Heart left ventricle (tissue), 16 donors: ENCODE results near the gene SORCS1. TPM values are rescaled to one million over a fixed set of nuclear protein-coding genes. Genes with fewer than 3 reads are reported as not detected.

Source experiments
- ATAC-seq, 4 donors: fragments of 200-7000 bp; cut with Tn5 transposase; one replicate each; pipeline ENCODE4 v1.9.1; 2020 to 2022; ENCODE audit warnings: moderate library complexity in 4 of 4, mild to moderate bottlenecking in 3 of 4, moderate number of reproducible peaks in 1 of 4
- DNase-seq, 5 donors: peaks; one replicate each; pipeline ENCODE4 v3.0.0-alpha.2; 2020
- H3K27ac ChIP-seq, 12 donors: fragments of 200-600 bp; sonication (generic) in 4 of 12; one replicate each; pipeline versions ENCODE4 v1.5.0 to v1.8.0; 2016 to 2022; ENCODE audit warnings: mild to moderate bottlenecking in 2 of 12
- H3K27me3 ChIP-seq, 9 donors: fragments of 200-600 bp; sonication (generic) in 2 of 9; one replicate each; pipeline versions ENCODE4 v1.5.1 to v1.8.0; 2016 to 2022; ENCODE audit warnings: mild to moderate bottlenecking in 3 of 9
- H3K36me3 ChIP-seq, 9 donors: fragments of 200-600 bp; sonication (generic) in 2 of 9; one replicate each; pipeline versions ENCODE4 v1.5.0 to v1.8.0; 2018 to 2022; ENCODE audit warnings: mild to moderate bottlenecking in 2 of 9
- H3K4me1 ChIP-seq, 12 donors: fragments of 200-600 bp; sonication (generic) in 4 of 12; one replicate each; pipeline versions ENCODE4 v1.5.0 to v1.8.0; 2016 to 2022; ENCODE audit warnings: mild to moderate bottlenecking in 3 of 12
- H3K4me3 ChIP-seq, 12 donors: fragments of 200-600 bp; sonication (generic) in 4 of 12; one replicate each; pipeline versions ENCODE4 v1.5.0 to v1.8.0; 2017 to 2022; ENCODE audit warnings: mild to moderate bottlenecking in 9 of 12, moderate library complexity in 4 of 12
- H3K9me3 ChIP-seq, 12 donors: fragments of 200-600 bp; sonication (generic) in 4 of 12; one replicate each; pipeline versions ENCODE4 v1.5.0 to v1.8.0; 2016 to 2022; ENCODE audit warnings: mild to moderate bottlenecking in 1 of 12
- POLR2A ChIP-seq, 2 donors: fragments of 450-650 bp; IDR thresholded peaks; one replicate each; pipeline ENCODE4 v1.6.1; 2017; ENCODE audit warnings: antibody characterized with exemption in 2 of 2, mild to moderate bottlenecking in 2 of 2, moderate library complexity in 2 of 2
- WGBS, 4 donors: extraction: QIAGEN DNeasy Blood & Tissue Kit in 2 of 4; methylation state at CpG; one replicate each; pipeline versions ENCODE4 v1.1.5 to v1.1.7; 2013 to 2018; 5-methylcytosine and 5-hydroxymethylcytosine counted together
- intact Hi-C, 10 donors: fragments of 100-400 bp; cut with DNase I; formaldehyde crosslinking; loops; one replicate each; pipeline versions ENCODE4 v1.11.1 to v1.14.2; 2022
- polyA plus RNA-seq, 2 donors: library from polyadenylated mRNA; stranded (reverse); fragments of 200-250 nt; gene quantifications; one replicate each; pipeline ENCODE4 v1.2.3, GENCODE V29; 2013
- total RNA-seq, 9 donors: library from RNA; depleted of rRNA in 2 of 9; stranded (reverse); fragments of >200 nt in 2 of 9; fragmentation: NEBNext Ultra II Directional in 3 of 9; extraction: Animal tissue kit (Norgen Biotek cat#: 25700) in 3 of 9; gene quantifications; one replicate each; pipeline versions ENCODE4 v1.1.0 to v1.2.4, GENCODE V29; 2016 to 2023
- TF ChIP-seq, protein P1 (sequence below), 12 donors: fragments of 200-600 bp; sonication (generic) in 4 of 12; IDR thresholded peaks; one replicate each; pipeline versions ENCODE4 v1.5.0 to v1.8.0; 2018 to 2022; ENCODE audit warnings: antibody characterized with exemption in 12 of 12, mild to moderate bottlenecking in 5 of 12
- donor health status: ischemic (EF 13 %, LVEDD 7.1; RV severe dilation, severe dysfunction).
- donor health status: healthy with polysubstance abuse.
- donor health status: DM: no; HTN: yes; CAD: no.
- donor health status: DM: no; HTN: no; CAD: no.
- donor health status: ischemic (EF 25% LVEDD 6.9; RV normal size, moderate dysfunction).
- donor health status: ischemic (EF 25% LVEDD 5.7; RV mildly dilated, moderate dysfunction).
- donor health status: healthy.
- donor health status: DM: yes; HTN: yes; CAD: no.
- donor health status: ischemic (EF 35%, LVEDD 5.7; RV mildly dilated, moderate dysfunction).
- donor health status: nonischemic (EF 11% LVEDD 7.7; RV severe dilation, severe dysfunction).
- donor health status: DM: yes; HTN: yes; CAD: no.
- donor health status: PGD.
- donor health status: ischemic (EF 29% LVEDD 5.4; RV normal size, mild dysfunction).
- donor health status: nonischemic (EF 23%, LVEDD 6.1; RV moderate dilation, normal function).

Gene SORCS1
- total and polyA plus RNA-seq, 11 donors, result 0.23 to 5.7 (median 1.1) TPM

DNA sequence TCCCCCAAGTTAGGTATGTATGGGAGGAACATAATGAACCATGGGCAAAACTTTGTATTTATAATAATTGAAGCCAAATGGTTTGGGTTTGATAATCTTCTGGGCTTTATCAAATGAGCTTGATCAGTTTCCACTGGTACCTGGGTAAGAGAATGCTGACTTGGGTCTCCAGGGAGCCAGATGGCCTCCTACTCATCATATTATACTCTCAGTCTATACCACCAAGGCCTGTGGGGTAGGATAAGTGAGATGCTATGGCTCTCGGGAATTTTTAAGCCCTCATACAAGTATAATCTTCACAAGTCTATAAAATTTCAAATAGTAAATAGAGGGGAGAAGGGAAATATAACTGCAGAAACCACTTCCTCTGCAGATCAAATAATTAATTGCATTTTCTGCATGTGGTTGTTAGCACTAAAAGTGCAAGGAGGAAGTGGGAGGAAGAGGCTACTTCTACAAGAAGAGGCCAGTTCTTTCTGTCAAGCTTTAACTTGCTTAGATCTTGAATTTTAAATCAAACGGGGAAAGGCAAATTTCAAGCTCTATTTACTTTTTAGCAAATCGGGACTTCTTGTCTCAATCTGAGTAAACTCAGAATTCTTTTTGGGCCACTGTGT, 349.0 kb downstream of the SORCS1 start:
- peaks cover 0 to 6% (median 0%) of the 10 kb centered on the region in 9 donors for H3K27me3 ChIP-seq
- H3K4me1 ChIP-seq, result peaks cover 0 to 10% (median 0%) of the 10 kb centered on the region in 12 donors
- intact Hi-C loops, result no loop called here
- H3K9me3 ChIP-seq, result no peaks in the 10 kb centered on the region
- DNase-seq (no peak), ATAC-seq (no peak)
- H3K4me3 ChIP-seq, result no peak overlapping the region
- WGBS, 4 donors, result 76 to 83% (median 79%) methylated on average over 3 of the region's 3 CpGs
- H3K27ac ChIP-seq, result no peak overlapping the region
- H3K36me3 ChIP-seq, result no peaks in the 10 kb centered on the region
- TF ChIP-seq, protein P1, sequence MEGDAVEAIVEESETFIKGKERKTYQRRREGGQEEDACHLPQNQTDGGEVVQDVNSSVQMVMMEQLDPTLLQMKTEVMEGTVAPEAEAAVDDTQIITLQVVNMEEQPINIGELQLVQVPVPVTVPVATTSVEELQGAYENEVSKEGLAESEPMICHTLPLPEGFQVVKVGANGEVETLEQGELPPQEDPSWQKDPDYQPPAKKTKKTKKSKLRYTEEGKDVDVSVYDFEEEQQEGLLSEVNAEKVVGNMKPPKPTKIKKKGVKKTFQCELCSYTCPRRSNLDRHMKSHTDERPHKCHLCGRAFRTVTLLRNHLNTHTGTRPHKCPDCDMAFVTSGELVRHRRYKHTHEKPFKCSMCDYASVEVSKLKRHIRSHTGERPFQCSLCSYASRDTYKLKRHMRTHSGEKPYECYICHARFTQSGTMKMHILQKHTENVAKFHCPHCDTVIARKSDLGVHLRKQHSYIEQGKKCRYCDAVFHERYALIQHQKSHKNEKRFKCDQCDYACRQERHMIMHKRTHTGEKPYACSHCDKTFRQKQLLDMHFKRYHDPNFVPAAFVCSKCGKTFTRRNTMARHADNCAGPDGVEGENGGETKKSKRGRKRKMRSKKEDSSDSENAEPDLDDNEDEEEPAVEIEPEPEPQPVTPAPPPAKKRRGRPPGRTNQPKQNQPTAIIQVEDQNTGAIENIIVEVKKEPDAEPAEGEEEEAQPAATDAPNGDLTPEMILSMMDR (IDR thresholded peaks at IDR 0.05), result no peak
- no peak for TF ChIP-seq POLR2A (IDR thresholded peaks at IDR 0.05)

- no peaks in the 10 kb centered on the region for H3K36me3 ChIP-seq
- intact Hi-C loops, result no loop called here
- TF ChIP-seq, protein P1 (IDR thresholded peaks at IDR 0.05), result no peak
- no peak for TF ChIP-seq POLR2A (IDR thresholded peaks at IDR 0.05)
- 0 to 81% (median 74%) methylated on average over 1 of the region's 1 CpG for WGBS, 4 donors
- H3K27ac ChIP-seq, result no peak overlapping the region
- no peaks in the 10 kb centered on the region for H3K27me3 ChIP-seq
- H3K4me1 ChIP-seq, result no peaks in the 10 kb centered on the region
- no peaks in the 10 kb centered on the region for H3K9me3 ChIP-seq
- no peak overlapping the region for H3K4me3 ChIP-seq
- no peak for DNase-seq
- no peak for ATAC-seq
Measured at GRCh38 chr10:106804992-106805582, 359.4 kb downstream of the SORCS1 start.

GRCh38 chr10:106802949-106803348, 361.6 kb downstream of the SORCS1 start:
- WGBS, 4 donors, result 85 to 95% (median 91%) methylated on average over 4 of the region's 4 CpGs
- intact Hi-C loops, result no loop called here

GRCh38 chr10:106799776-106800175, 364.7 kb downstream of the SORCS1 start:
- DNase-seq (no peak), ATAC-seq (no peak)
- Histone ChIP-seq H3K36me3 (no peaks in the 10 kb centered on the region), H3K27me3 (no peaks in the 10 kb centered on the region), H3K4me3 (no peak overlapping the region), H3K9me3 (peaks cover 0 to 13% (median 0%) of the 10 kb centered on the region in 12 donors), H3K4me1 (no peaks in the 10 kb centered on the region), H3K27ac (no peak overlapping the region)
- 83 to 92% (median 88%) methylated on average over 1 of the region's 1 CpG for WGBS, 4 donors
- intact Hi-C loops, result loop anchor here in 5 of 10 donors (5.0 to 10.0 kb wide), 2 partner anchors 1015 to 1018 kb away; no protein-coding TSS in a partner anchor
- no peak for TF ChIP-seq POLR2A (IDR thresholded peaks at IDR 0.05)
- TF ChIP-seq, protein P1 (IDR thresholded peaks at IDR 0.05), result no peak

More at GRCh38 chr10:106802949-106803348, 361.6 kb downstream of the SORCS1 start:
- Histone ChIP-seq H3K36me3 (no peaks in the 10 kb centered on the region), H3K9me3 (peaks cover 0 to 12% (median 0%) of the 10 kb centered on the region in 12 donors), H3K27me3 (no peaks in the 10 kb centered on the region), H3K4me1 (no peaks in the 10 kb centered on the region), H3K27ac (no peak overlapping the region), H3K4me3 (no peak overlapping the region)
- no peak for ATAC-seq
- TF ChIP-seq, protein P1 (IDR thresholded peaks at IDR 0.05), result no peak
- no peak for TF ChIP-seq POLR2A (IDR thresholded peaks at IDR 0.05)
- no peak for DNase-seq
